Uterus (tissue), 4 donors: ENCODE data around the gene AGFG1. TPM values are rescaled to one million over a fixed set of nuclear protein-coding genes. Genes with fewer than 3 reads are reported as not detected.

Experiments
- DNase-seq, 2 donors: peaks; one replicate each; pipeline ENCODE4 v3.0.0-alpha.2; 2019 to 2020
- H3K27ac ChIP-seq, 2 donors: fragments of 200-600 bp; sonication (generic); 1 replicate in 1 of 2; 2 replicates in 1 of 2; pipeline ENCODE4 v1.5.1; 2016 to 2018
- H3K27me3 ChIP-seq, 2 donors: fragments of 200-600 bp; sonication (generic); one replicate each; pipeline ENCODE4 v1.5.1; 2018 to 2019; ENCODE audit warnings: control low read depth in 1 of 2
- H3K36me3 ChIP-seq, 2 donors: fragments of 200-600 bp; sonication (generic); one replicate each; pipeline ENCODE4 v1.5.1; 2019; ENCODE audit warnings: control low read depth in 1 of 2
- H3K4me1 ChIP-seq, 2 donors: fragments of 200-600 bp; sonication (generic); one replicate each; pipeline ENCODE4 v1.5.1; 2018 to 2019; ENCODE audit warnings: control low read depth in 1 of 2
- H3K4me3 ChIP-seq, 2 donors: fragments of 200-600 bp; sonication (generic); 1 replicate in 1 of 2; 2 replicates in 1 of 2; pipeline ENCODE4 v1.5.1; 2018 to 2019; ENCODE audit warnings: mild to moderate bottlenecking in 1 of 2
- H3K9me3 ChIP-seq, 2 donors: fragments of 200-600 bp; sonication (generic); one replicate each; pipeline ENCODE4 v1.5.1; 2019; ENCODE audit warnings: control low read depth in 1 of 2
- CTCF ChIP-seq, 4 experiments: fragments of 200-600 bp in 2 of 4; fragments of 450-650 bp in 2 of 4; sonication (generic) in 2 of 4; IDR thresholded peaks; one replicate each; pipeline ENCODE4 v1.5.1; 2016 to 2019; ENCODE audit warnings: antibody characterized with exemption in 4 of 4, mild to moderate bottlenecking in 2 of 4, moderate library complexity in 1 of 4
- POLR2A ChIP-seq, 2 donors: fragments of 450-650 bp; IDR thresholded peaks; one replicate each; pipeline ENCODE4 v1.6.1; 2016; ENCODE audit warnings: antibody characterized with exemption in 2 of 2, mild to moderate bottlenecking in 1 of 2, moderate library complexity in 1 of 2
- intact Hi-C: fragments of 100-400 bp; cut with DNase I; formaldehyde crosslinking; loops from one replicate; pipeline ENCODE4 v1.15.1; 2023; ENCODE audit warnings: low total_unique reads
- total RNA-seq, 4 donors: library from RNA; depleted of rRNA in 3 of 4; stranded (reverse); fragments of >200 nt in 3 of 4; gene quantifications; one replicate each; pipeline versions ENCODE4 v1.1.0 to v1.2.4, GENCODE V29; 2014 to 2023
- donor health status: DM: yes; HTN: yes; CAD: no.

Gene AGFG1
- total RNA-seq, 4 donors from 2014 or later = 17.6 to 60.4 (median 29.9) TPM

DNA sequence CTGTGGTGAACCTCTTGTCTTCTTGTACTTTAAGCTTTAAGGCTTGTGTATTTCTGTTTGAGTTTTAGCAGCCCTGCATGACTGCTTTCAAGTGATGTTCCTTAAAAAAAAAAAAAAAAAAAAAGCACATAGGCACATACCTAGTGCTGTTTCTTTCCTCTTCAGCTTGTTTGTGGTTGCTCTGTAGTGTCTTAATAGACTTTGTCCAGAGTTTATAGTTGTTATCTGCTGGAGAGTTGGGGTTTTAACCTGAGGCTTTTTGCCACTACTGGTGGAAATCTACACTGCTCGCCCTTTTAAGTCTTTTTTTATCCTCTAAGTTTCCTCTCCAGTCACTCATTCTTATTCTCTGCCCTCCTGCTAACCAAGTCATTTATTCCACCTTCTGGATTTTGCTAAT, 34.5 kb downstream of the AGFG1 start:
- H3K36me3 ChIP-seq = no peaks in the 10 kb centered on the region
- TF ChIP-seq POLR2A (IDR thresholded peaks at IDR 0.05) (no peak), CTCF (IDR thresholded peaks at IDR 0.05) (no peak)
- intact Hi-C loops = no loop called here
- no peak for DNase-seq
- no peaks in the 10 kb centered on the region for H3K4me1 ChIP-seq
- H3K27ac ChIP-seq = no peak overlapping the region
- H3K27me3 ChIP-seq = no peaks in the 10 kb centered on the region
- H3K9me3 ChIP-seq = no peaks in the 10 kb centered on the region
- H3K4me3 ChIP-seq = no peak overlapping the region

GRCh38 chr2:227507963-227508362, 36.0 kb downstream of the AGFG1 start:
- Histone ChIP-seq H3K4me3 (no peak overlapping the region), H3K27ac (no peak overlapping the region), H3K36me3 (no peaks in the 10 kb centered on the region), H3K4me1 (no peaks in the 10 kb centered on the region), H3K9me3 (no peaks in the 10 kb centered on the region), H3K27me3 (no peaks in the 10 kb centered on the region)
- TF ChIP-seq POLR2A (IDR thresholded peaks at IDR 0.05) (no peak), CTCF (IDR thresholded peaks at IDR 0.05) (no peak)
- intact Hi-C loops = no loop called here
- DNase-seq = no peak

DNA sequence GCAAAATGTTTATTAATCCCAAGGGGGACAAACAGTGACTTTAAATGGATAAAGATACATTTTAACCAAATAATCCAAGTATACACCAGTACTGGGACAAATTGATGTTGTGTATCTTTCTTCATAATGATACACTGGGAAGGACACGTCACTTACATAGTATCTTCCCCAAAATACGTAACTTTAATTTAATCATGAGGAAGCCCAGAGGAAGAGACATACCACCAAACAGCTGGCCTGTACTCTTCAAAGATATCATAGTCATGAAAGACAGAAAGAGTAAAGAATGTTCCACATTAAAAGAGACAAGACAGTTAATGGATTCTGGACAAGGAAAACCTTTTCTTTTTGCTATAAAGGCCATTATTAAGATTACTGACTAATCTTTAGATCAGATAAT, 37.1 kb downstream of the AGFG1 start:
- no peak overlapping the region for H3K4me3 ChIP-seq
- no peaks in the 10 kb centered on the region for H3K27me3 ChIP-seq
- intact Hi-C loops = no loop called here
- TF ChIP-seq CTCF (IDR thresholded peaks at IDR 0.05) = no peak
- TF ChIP-seq POLR2A (IDR thresholded peaks at IDR 0.05) = no peak
- H3K36me3 ChIP-seq = no peaks in the 10 kb centered on the region
- DNase-seq = no peak
- no peaks in the 10 kb centered on the region for H3K9me3 ChIP-seq
- no peak overlapping the region for H3K27ac ChIP-seq
- H3K4me1 ChIP-seq = no peaks in the 10 kb centered on the region

GRCh38 chr2:227509824-227510619, 38.1 kb downstream of the AGFG1 start:
- no peaks in the 10 kb centered on the region for H3K27me3 ChIP-seq
- H3K9me3 ChIP-seq = no peaks in the 10 kb centered on the region
- H3K36me3 ChIP-seq = no peaks in the 10 kb centered on the region
- H3K4me1 ChIP-seq = no peaks in the 10 kb centered on the region
- intact Hi-C loops = no loop called here
- TF ChIP-seq POLR2A (IDR thresholded peaks at IDR 0.05) (no peak), CTCF (IDR thresholded peaks at IDR 0.05) (no peak)
- H3K27ac ChIP-seq = no peak overlapping the region
- no peak overlapping the region for H3K4me3 ChIP-seq
- no peak for DNase-seq

- intact Hi-C loops = no loop called here
- Histone ChIP-seq H3K4me1 (no peaks in the 10 kb centered on the region), H3K36me3 (no peaks in the 10 kb centered on the region), H3K27me3 (no peaks in the 10 kb centered on the region), H3K27ac (no peak overlapping the region), H3K4me3 (no peak overlapping the region), H3K9me3 (no peaks in the 10 kb centered on the region)
- no peak for DNase-seq
- TF ChIP-seq CTCF (IDR thresholded peaks at IDR 0.05) (no peak), POLR2A (IDR thresholded peaks at IDR 0.05) (no peak)
Observed at GRCh38 chr2:227510620-227510958, 38.6 kb downstream of the AGFG1 start.
